ENCODE measurements around the gene MAU2. TPM values are rescaled to one million over a fixed set of nuclear protein-coding genes. Genes with fewer than 3 reads are reported as not detected.

The MAU2 gene
- total and polyA plus RNA-seq, 10 of the 15 experiments (the other 5 are each of a cell fraction or from before 2014, with no cell fraction given) = 1.8 to 47.2 (median 22.1) TPM

GRCh38 chr19:19324059-19324770 is 3.6 kb downstream of the MAU2 start (continued):
- no peak for TF ChIP-seq CEBPZ (IDR thresholded peaks at IDR 0.05; ENCODE audit: low read depth, low read length)

- SMC1A ChIA-PET (ENCODE audit: uncharacterized antibody, unreplicated experiment) = no interaction called here
- Histone ChIP-seq H3K4me1 (ENCODE audit: control insufficient read depth, insufficient read depth, low read length) (no peaks in the 10 kb centered on the region), H3K4me3 (no peak overlapping the region), H3K9me3 (replicated peaks; ENCODE audit: control insufficient read depth, insufficient read depth, low read length) (no peaks in the 10 kb centered on the region), H4K20me1 (ENCODE audit: control insufficient read depth, insufficient read depth) (no peaks in the 10 kb centered on the region), H3K4me2 (ENCODE audit: control insufficient read depth, insufficient read depth) (no peak overlapping the region), H3K9ac (ENCODE audit: control insufficient read depth, insufficient read depth, low read length) (no peak overlapping the region), H3K36me3 (ENCODE audit: control insufficient read depth in 2 of 2, insufficient read depth in 2 of 2, low read length in 1 of 2) (peaks cover 2 to 24% of the 10 kb centered on the region in 2 experiments; a peak in 3 of 4 replicates), H3K79me2 (ENCODE audit: control insufficient read depth, insufficient read depth, low read length) (peaks cover 10% of the 10 kb centered on the region), H3K27ac (ENCODE audit: control insufficient read depth, insufficient read depth) (no peak overlapping the region), H3K27me3 (replicated peaks in 1 of 2; ENCODE audit: control insufficient read depth in 2 of 2, insufficient read depth in 2 of 2, low read length in 1 of 2) (no peaks in the 10 kb centered on the region), H2AFZ (ENCODE audit: control insufficient read depth, low read depth, low read length) (no peak overlapping the region)
- in situ Hi-C loops (cut with MboI) = no loop called here
- no peak for DNase-seq (ENCODE audit: low read depth, low spot score)
- no TSS peak for BruUV-seq (replicated peaks)
- no peak for ATAC-seq
- POLR2A ChIA-PET = no interaction called here
- RAD21 ChIA-PET (ENCODE audit: unreplicated experiment) = no interaction called here
- no peak for FAIRE-seq
- intact Hi-C loops (cut with micrococcal nuclease; ENCODE audit: unreplicated experiment) = no loop called here
- TF ChIP-seq KDM1A (IDR thresholded peaks at IDR 0.05; ENCODE audit: borderline replicate concordance) = no peak
- no peak for TF ChIP-seq HSF1 (IDR thresholded peaks at IDR 0.05; ENCODE audit: low read depth, low read length)
- no peak for TF ChIP-seq MAX (IDR thresholded peaks at IDR 0.05; ENCODE audit: low read depth, low read length)
- TF ChIP-seq NFYA (IDR thresholded peaks at IDR 0.05; ENCODE audit: borderline replicate concordance, low read depth, low read length) = no peak
- CTCF ChIA-PET = interaction anchor here (0.6 kb wide), 1 partner anchor 18 kb away, joined by 3 read pairs; no protein-coding TSS in a partner anchor
- WGBS (ENCODE audit: insufficient coverage, insufficient replicate concordance, low lambda C conversion rate, missing lambda C conversion rate) = 93% methylated on average over 8 of the region's 8 CpGs
These were observed 7.0 kb downstream of the MAU2 start for GRCh38 chr19:19327672-19328071.
